IMR-90 (cell line): Measurements from ENCODE around the gene CD28.

ENCODE experiments used
- FOS ChIP-seq: fragments of 150-350 bp; IDR thresholded peaks from 2 replicates; pipeline ENCODE4 v1.6.1; 2016; ENCODE audit warnings: low read depth, low read length
- NFE2L2 ChIP-seq: fragments of 150-350 bp; IDR thresholded peaks from 2 replicates; pipeline ENCODE4 v1.6.1; 2016; ENCODE audit warnings: low read depth, mild to moderate bottlenecking, low read length
- POLR2A ChIP-seq: IDR thresholded peaks from 2 replicates; pipeline ENCODE4 v1.6.1; 2012; ENCODE audit warnings: mild to moderate bottlenecking, low read depth, low read length
- RCOR1 ChIP-seq: IDR thresholded peaks from 2 replicates; pipeline ENCODE4 v1.6.1; 2012; ENCODE audit warnings: mild to moderate bottlenecking, low read length, improper control_type of control experiment; ENCODE audit not compliant: insufficient replicate concordance

DNA sequence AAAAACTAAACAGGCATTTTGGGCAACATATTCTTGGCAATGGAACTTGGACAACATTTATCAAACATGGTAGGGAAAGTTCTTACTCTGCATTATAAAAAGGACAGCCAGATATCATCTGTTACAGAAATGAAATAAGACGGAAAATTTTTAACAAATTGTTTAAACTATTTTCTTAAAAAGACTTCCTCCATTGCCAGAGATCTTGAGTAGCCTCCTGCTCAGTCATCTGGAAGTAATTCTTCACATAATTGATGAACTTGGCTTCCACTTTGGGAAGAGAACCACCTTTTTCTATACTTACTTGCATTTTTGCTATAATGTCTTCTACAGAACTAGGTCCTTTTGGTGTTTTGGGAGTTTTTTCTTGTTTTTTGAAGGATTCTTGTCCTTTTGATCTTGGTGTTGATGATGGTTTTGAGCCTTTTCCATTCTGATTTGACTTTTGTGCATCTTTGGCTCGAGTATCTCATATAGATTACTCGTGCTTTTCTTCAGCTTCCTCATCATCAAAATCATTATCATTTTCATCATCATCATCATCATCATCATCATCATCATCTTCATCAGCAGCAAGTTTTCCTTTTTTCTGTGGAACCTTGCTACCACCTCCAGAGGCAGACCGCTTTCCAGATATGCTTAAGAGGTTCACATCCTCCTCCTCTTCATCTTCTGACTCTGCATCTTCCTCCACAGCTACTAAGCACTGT, 66.2 kb downstream of the CD28 start:
- TF ChIP-seq NFE2L2 (no peak), FOS (no peak), POLR2A (no peak), RCOR1 (no peak)
